Fibroblast of pulmonary artery (primary cell): ENCODE results near the gene POLR2E.

ENCODE experiments used
- DNase-seq: peaks from one replicate; pipeline ENCODE4 v3.0.0-alpha.2; 2010; ENCODE audit warnings: low read depth
- H3K4me3 ChIP-seq: replicated peaks from 2 replicates; pipeline ENCODE4 v1.5.1; 2011; ENCODE audit warnings: low read depth, mild to moderate bottlenecking, control low read depth, low read length, moderate library complexity
- CTCF ChIP-seq: IDR thresholded peaks from 2 replicates; pipeline ENCODE4 v1.5.1; 2011; ENCODE audit warnings: mild to moderate bottlenecking, control low read depth, low read length, inconsistent platforms; ENCODE audit errors: missing control alignments

The POLR2E gene

GRCh38 chr19:1058112-1058511 lies 37.1 kb downstream of the POLR2E start:
- no peak for DNase-seq
- H3K4me3 ChIP-seq: no peak overlapping the region
- no peak for TF ChIP-seq CTCF

GRCh38 chr19:1057176-1057855 lies 37.9 kb downstream of the POLR2E start:
- peak; percentile 74 for DNase-seq
- no peak overlapping the region for H3K4me3 ChIP-seq
- no peak for TF ChIP-seq CTCF

GRCh38 chr19:1055886-1056620 lies 39.1 kb downstream of the POLR2E start:
- no peak overlapping the region for H3K4me3 ChIP-seq
- DNase-seq: no peak
- TF ChIP-seq CTCF: no peak

- H3K4me3 ChIP-seq: no peak overlapping the region
- no peak for DNase-seq
- no peak for TF ChIP-seq CTCF
These were observed 40.1 kb downstream of the POLR2E start for GRCh38 chr19:1055028-1055425.

- no peak for TF ChIP-seq CTCF
- no peak overlapping the region for H3K4me3 ChIP-seq
These were observed 40.8 kb downstream of the POLR2E start for GRCh38 chr19:1054102-1055027.

GRCh38 chr19:1053176-1054101 lies 41.7 kb downstream of the POLR2E start:
- no peak for DNase-seq
- H3K4me3 ChIP-seq: no peak overlapping the region
- TF ChIP-seq CTCF: no peak

More at GRCh38 chr19:1054102-1055027, 40.8 kb downstream of the POLR2E start:
- DNase-seq: no peak
